PC-3 (cell line): ENCODE data around the gene ZEB1. TPM values are rescaled to one million over a fixed set of nuclear protein-coding genes. Genes with fewer than 3 reads are reported as not detected.
A peak's percentile ranks its signal among the peaks of the same experiment; 100 is the strongest.

Experiments used
- ATAC-seq: fragments of 200-7000 bp; cut with Tn5 transposase; 2 replicates; pipeline ENCODE4 v1.9.1; 2020; ENCODE audit warnings: mild to moderate bottlenecking, moderate library complexity
- BruUV-seq: library from RNA; stranded (reverse); fragments of 400-500 nt; replicated peaks from 2 replicates; lab custom pipeline; 2021; lab: Mats Ljungman, UMichigan
- CTCF ChIA-PET: fragments of 300-600 bp; sonication (Branson Sonifier 250); formaldehyde crosslinking; loops from one replicate; lab custom pipeline; 2022; ENCODE audit warnings: antibody characterized with exemption; lab: Charles Lee
- POLR2A ChIA-PET: fragments of 300-600 bp; sonication (Branson Sonifier 250); formaldehyde crosslinking; loops from one replicate; lab custom pipeline; 2022; ENCODE audit warnings: antibody characterized with exemption; ENCODE audit not compliant: unreplicated experiment; lab: Charles Lee
- DNase-seq: peaks from one replicate; pipeline ENCODE4 v3.0.0-alpha.2; 2015
- H2AFZ ChIP-seq: fragments of 300-600 bp; sonication (generic); 2 replicates; pipeline ENCODE4 v1.6.0; 2016; ENCODE audit warnings: antibody characterized with exemption, low read length
- H3F3A ChIP-seq: fragments of 300-600 bp; sonication (generic); one replicate; pipeline ENCODE4 v1.6.0; 2017; ENCODE audit warnings: antibody characterized with exemption, low read length, control low read depth, mild to moderate bottlenecking; ENCODE audit not compliant: unreplicated experiment
- H3K27ac ChIP-seq: fragments of 300-600 bp; sonication (generic); 2 replicates; pipeline ENCODE4 v1.5.1; 2016; ENCODE audit warnings: mild to moderate bottlenecking, low read length
- H3K27me3 ChIP-seq: fragments of 300-600 bp; sonication (generic); 2 replicates; pipeline ENCODE4 v1.6.1; 2016; ENCODE audit warnings: low read length, mixed read lengths
- H3K36me3 ChIP-seq: fragments of 300-600 bp; sonication (generic); 2 replicates; pipeline ENCODE4 v1.6.1; 2016; ENCODE audit warnings: low read depth, mixed run types, low read length, mixed read lengths
- H3K4me1 ChIP-seq: fragments of 300-600 bp; sonication (generic); 2 replicates; pipeline ENCODE4 v1.5.1; 2016; ENCODE audit warnings: low read length; ENCODE audit not compliant: insufficient read depth
- H3K4me2 ChIP-seq: fragments of 300-600 bp; sonication (generic); 2 replicates; pipeline ENCODE4 v1.6.0; 2016; ENCODE audit warnings: low read length
- H3K4me3 ChIP-seq: fragments of 300-600 bp; sonication (generic); 2 replicates; pipeline ENCODE4 v1.5.1; 2016; ENCODE audit warnings: mild to moderate bottlenecking, low read length, mixed read lengths
- H3K79me2 ChIP-seq: fragments of 300-600 bp; sonication (generic); 2 replicates; pipeline ENCODE4 v1.6.1; 2017; ENCODE audit warnings: low read length, mixed read lengths
- H3K9ac ChIP-seq: fragments of 300-600 bp; sonication (generic); 2 replicates; pipeline ENCODE4 v1.6.0; 2016; ENCODE audit warnings: mild to moderate bottlenecking, low read length
- H3K9me2 ChIP-seq: fragments of 300-600 bp; sonication (generic); replicated peaks from 2 replicates; pipeline ENCODE4 v1.6.1; 2016; ENCODE audit warnings: mixed run types, low read length, mixed read lengths
- H3K9me3 ChIP-seq: fragments of 300-600 bp; sonication (generic); 2 replicates; pipeline ENCODE4 v1.6.1; 2016; ENCODE audit warnings: low read length, mixed read lengths
- H4K20me1 ChIP-seq: fragments of 300-600 bp; sonication (generic); 2 replicates; pipeline ENCODE4 v1.6.1; 2016; ENCODE audit warnings: low read length, mixed read lengths
- EZH2 ChIP-seq: fragments of 300-600 bp; sonication (generic); IDR thresholded peaks from one replicate; pipeline ENCODE4 v1.6.1; 2017; ENCODE audit warnings: antibody characterized with exemption, mild to moderate bottlenecking, low read length; ENCODE audit not compliant: unreplicated experiment
- EZH2phosphoT487 ChIP-seq: fragments of 300-600 bp; sonication (generic); IDR thresholded peaks from 2 replicates; pipeline ENCODE4 v1.6.1; 2018; ENCODE audit warnings: mild to moderate bottlenecking, antibody characterized with exemption, low read length, borderline replicate concordance
- intact Hi-C: fragments of 100-400 bp; cut with micrococcal nuclease; formaldehyde crosslinking; loops from 2 replicates; pipeline ENCODE4 v1.9.0; 2023
- total RNA-seq: library from RNA; depleted of rRNA; stranded (reverse); fragments of >200 nt; gene quantifications from 2 replicates; pipeline ENCODE4 v1.2.3, GENCODE V29; 2014
- TF ChIP-seq, protein P1 (sequence below): fragments of 300-600 bp; sonication (generic); conservative IDR thresholded peaks from 2 replicates; pipeline ENCODE4 v1.5.1; 2017; ENCODE audit warnings: antibody characterized with exemption, low read depth, mild to moderate bottlenecking, low read length

The ZEB1 gene
- total RNA-seq, 1 experiment from 2014 or later, result 3.9 TPM

DNA sequence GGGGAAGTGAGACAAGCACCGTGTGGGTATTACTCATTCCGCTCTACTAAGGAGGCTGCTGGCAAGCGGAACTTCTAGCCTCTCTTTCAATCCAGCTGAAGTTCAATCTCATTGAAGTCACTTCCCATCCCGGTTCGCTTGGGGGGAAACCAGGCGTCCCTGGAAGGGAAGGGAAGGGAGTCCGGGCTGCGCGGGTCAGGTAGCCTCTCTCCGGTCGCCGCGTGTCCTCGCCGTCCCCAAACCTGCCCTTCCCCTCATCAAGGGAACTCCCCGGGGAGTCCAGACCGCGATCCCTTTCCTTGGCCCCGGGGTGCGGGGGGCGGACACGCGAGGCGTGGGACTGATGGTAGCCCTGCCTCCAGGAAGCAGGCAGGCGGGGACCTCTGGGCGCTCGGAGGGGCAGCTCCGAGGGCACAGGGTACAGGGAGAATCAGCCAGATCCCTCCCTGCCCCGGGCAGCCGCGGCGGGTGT lies 598 bp upstream of the ZEB1 start:
- ChIA-PET POLR2A (interaction anchor here (0.5 to 1.0 kb wide), 4 partner anchors 286 to 738 kb away, joined by 3 to 5 read pairs (median 4); partner anchors contain the start of gene KIF5B), CTCF (no interaction called here)
- no peaks in the 10 kb centered on the region for H3K9me2 ChIP-seq
- TSS peak; percentile 73 for BruUV-seq
- intact Hi-C loops, result loop anchor here (2.0 to 5.0 kb wide), 3 partner anchors 236 to 566 kb away; no protein-coding TSS in a partner anchor
- peak overlapping the region; percentile 94 for H3K27ac ChIP-seq
- no peaks in the 10 kb centered on the region for H4K20me1 ChIP-seq
- peaks cover 49% of the 10 kb centered on the region for H3K79me2 ChIP-seq
- TF ChIP-seq EZH2 (no peak), EZH2phosphoT487 (no peak)
- TF ChIP-seq, protein P1, sequence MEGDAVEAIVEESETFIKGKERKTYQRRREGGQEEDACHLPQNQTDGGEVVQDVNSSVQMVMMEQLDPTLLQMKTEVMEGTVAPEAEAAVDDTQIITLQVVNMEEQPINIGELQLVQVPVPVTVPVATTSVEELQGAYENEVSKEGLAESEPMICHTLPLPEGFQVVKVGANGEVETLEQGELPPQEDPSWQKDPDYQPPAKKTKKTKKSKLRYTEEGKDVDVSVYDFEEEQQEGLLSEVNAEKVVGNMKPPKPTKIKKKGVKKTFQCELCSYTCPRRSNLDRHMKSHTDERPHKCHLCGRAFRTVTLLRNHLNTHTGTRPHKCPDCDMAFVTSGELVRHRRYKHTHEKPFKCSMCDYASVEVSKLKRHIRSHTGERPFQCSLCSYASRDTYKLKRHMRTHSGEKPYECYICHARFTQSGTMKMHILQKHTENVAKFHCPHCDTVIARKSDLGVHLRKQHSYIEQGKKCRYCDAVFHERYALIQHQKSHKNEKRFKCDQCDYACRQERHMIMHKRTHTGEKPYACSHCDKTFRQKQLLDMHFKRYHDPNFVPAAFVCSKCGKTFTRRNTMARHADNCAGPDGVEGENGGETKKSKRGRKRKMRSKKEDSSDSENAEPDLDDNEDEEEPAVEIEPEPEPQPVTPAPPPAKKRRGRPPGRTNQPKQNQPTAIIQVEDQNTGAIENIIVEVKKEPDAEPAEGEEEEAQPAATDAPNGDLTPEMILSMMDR, result no peak
- peak overlapping the region; percentile 90 for H3K4me2 ChIP-seq
- no peaks in the 10 kb centered on the region for H3F3A ChIP-seq
- peaks cover 34% of the 10 kb centered on the region for H3K4me1 ChIP-seq
- peak overlapping the region; percentile 96 for H3K4me3 ChIP-seq
- H2AFZ ChIP-seq, result peak overlapping the region; percentile 91
- H3K36me3 ChIP-seq, result no peaks in the 10 kb centered on the region
- H3K27me3 ChIP-seq, result no peaks in the 10 kb centered on the region
- H3K9me3 ChIP-seq, result no peaks in the 10 kb centered on the region
- peak; percentile 75 for DNase-seq
- peak overlapping the region; percentile 92 for H3K9ac ChIP-seq
- peak; percentile 58 for ATAC-seq

GRCh38 chr10:31319602-31320549 lies 860 bp downstream of the ZEB1 start:
- Histone ChIP-seq H3K9ac (peak overlapping the region; percentile 66), H3K9me3 (no peaks in the 10 kb centered on the region), H3K4me2 (peak overlapping the region; percentile 96), H3F3A (no peaks in the 10 kb centered on the region), H3K27ac (0 out of 2 replicates have a peak overlapping the region, but pooled peaks have one; percentile 20), H3K79me2 (peaks cover 63% of the 10 kb centered on the region), H3K4me3 (peak overlapping the region; percentile 96), H3K4me1 (peaks cover 28% of the 10 kb centered on the region), H2AFZ (peak overlapping the region; percentile 86), H3K36me3 (no peaks in the 10 kb centered on the region), H3K9me2 (no peaks in the 10 kb centered on the region), H3K27me3 (no peaks in the 10 kb centered on the region), H4K20me1 (no peaks in the 10 kb centered on the region)
- DNase-seq, result peak; percentile 26
- TF ChIP-seq EZH2phosphoT487, result no peak
- TF ChIP-seq, protein P1, result no peak
- TF ChIP-seq EZH2, result no peak
- intact Hi-C loops, result loop anchor here (2.0 to 5.0 kb wide), 5 partner anchors 82 to 568 kb away; no protein-coding TSS in a partner anchor
- BruUV-seq, result no TSS peak
- CTCF ChIA-PET, result no interaction called here
- ATAC-seq, result peak; percentile 4
- POLR2A ChIA-PET, result no interaction called here
